Muscle layer of duodenum (tissue), 2 donors: ENCODE data around the gene NSG1.
"Not testable (repeated sequence)": the region's sequence is repeated elsewhere in the genome, so short reads cannot be mapped to it uniquely, and the experiment has no call there.

ENCODE experiments used
- H3K27ac ChIP-seq: one replicate; pipeline ENCODE4 v1.7.0; 2013; ENCODE audit warnings: mild to moderate bottlenecking, low read length
- H3K27me3 ChIP-seq: one replicate; pipeline ENCODE4 v1.7.0; 2013; ENCODE audit warnings: low read depth, mild to moderate bottlenecking, control low read depth, low read length
- H3K36me3 ChIP-seq, 2 donors: one replicate each; pipeline ENCODE4 v1.7.0; 2013; ENCODE audit warnings: low read length in 2 of 2, control low read depth in 1 of 2, mild to moderate bottlenecking in 1 of 2; ENCODE audit not compliant: insufficient read depth in 2 of 2, control insufficient read depth in 1 of 2
- H3K4me1 ChIP-seq, 2 donors: one replicate each; pipeline ENCODE4 v1.7.0; 2013; ENCODE audit warnings: low read length in 2 of 2, mild to moderate bottlenecking in 2 of 2, control low read depth in 1 of 2, moderate library complexity in 1 of 2; ENCODE audit not compliant: insufficient read depth in 2 of 2, control insufficient read depth in 1 of 2
- H3K4me3 ChIP-seq, 2 donors: one replicate each; pipeline ENCODE4 v1.7.0; 2013; ENCODE audit warnings: low read length in 2 of 2, low read depth in 1 of 2, mild to moderate bottlenecking in 1 of 2
- H3K9me3 ChIP-seq, 2 donors: one replicate each; pipeline ENCODE4 v1.7.0; 2013; ENCODE audit warnings: low read length in 2 of 2, control low read depth in 1 of 2, mild to moderate bottlenecking in 1 of 2; ENCODE audit not compliant: control insufficient read depth in 1 of 2
- donor health status: healthy.

NSG1 gene

GRCh38 chr4:4455210-4455865, 68.4 kb downstream of the NSG1 start:
- Histone ChIP-seq H3K27ac (no peak overlapping the region), H3K27me3 (no peaks in the 10 kb centered on the region), H3K9me3 (peaks cover 0 to 4% of the 10 kb centered on the region in 2 donors), H3K36me3 (peaks cover 54 to 63% of the 10 kb centered on the region in 2 donors), H3K4me3 (no peak overlapping the region), H3K4me1 (no peaks in the 10 kb centered on the region)

GRCh38 chr4:4456351-4456750, 69.4 kb downstream of the NSG1 start:
- no peaks in the 10 kb centered on the region for H3K27me3 ChIP-seq
- peaks cover 54 to 62% of the 10 kb centered on the region in 2 donors for H3K36me3 ChIP-seq

GRCh38 chr4:4456816-4457578, 70.1 kb downstream of the NSG1 start:
- H3K36me3 ChIP-seq, result peaks cover 54 to 55% of the 10 kb centered on the region in 2 donors
- no peak overlapping the region for H3K27ac ChIP-seq
- H3K9me3 ChIP-seq, result peaks cover 0 to 4% of the 10 kb centered on the region in 2 donors
- no peaks in the 10 kb centered on the region for H3K27me3 ChIP-seq
- no peaks in the 10 kb centered on the region for H3K4me1 ChIP-seq
- no peak overlapping the region for H3K4me3 ChIP-seq

More at GRCh38 chr4:4456351-4456750, 69.4 kb downstream of the NSG1 start:
- Histone ChIP-seq H3K9me3 (peaks cover 0 to 4% of the 10 kb centered on the region in 2 donors), H3K4me3 (no peak overlapping the region), H3K27ac (no peak overlapping the region), H3K4me1 (no peaks in the 10 kb centered on the region)

- no peak overlapping the region for H3K27ac ChIP-seq
- no peaks in the 10 kb centered on the region for H3K4me1 ChIP-seq
- H3K4me3 ChIP-seq, result no peak overlapping the region
- H3K27me3 ChIP-seq, result no peaks in the 10 kb centered on the region
- H3K9me3 ChIP-seq, result no peaks in the 10 kb centered on the region
- H3K36me3 ChIP-seq, result peaks cover 45 to 49% of the 10 kb centered on the region in 2 donors
Observed at GRCh38 chr4:4457803-4458553, 71.1 kb downstream of the NSG1 start.

GRCh38 chr4:4459181-4459580, 72.3 kb downstream of the NSG1 start:
- no peak overlapping the region for H3K27ac ChIP-seq
- no peaks in the 10 kb centered on the region for H3K27me3 ChIP-seq
- H3K9me3 ChIP-seq, result no peaks in the 10 kb centered on the region
- H3K36me3 ChIP-seq, result peaks cover 34 to 40% of the 10 kb centered on the region in 2 donors
- no peak overlapping the region for H3K4me3 ChIP-seq
- no peaks in the 10 kb centered on the region for H3K4me1 ChIP-seq

GRCh38 chr4:4460759-4461158, 73.9 kb downstream of the NSG1 start:
- no peaks in the 10 kb centered on the region for H3K9me3 ChIP-seq
- H3K27me3 ChIP-seq, result no peaks in the 10 kb centered on the region
- no peak overlapping the region for H3K27ac ChIP-seq
- H3K36me3 ChIP-seq, result peaks cover 28 to 30% of the 10 kb centered on the region in 2 donors
- no peak overlapping the region for H3K4me3 ChIP-seq
- no peaks in the 10 kb centered on the region for H3K4me1 ChIP-seq

GRCh38 chr4:4461178-4461577, 74.3 kb downstream of the NSG1 start:
- no peaks in the 10 kb centered on the region for H3K27me3 ChIP-seq
- peaks cover 28 to 33% of the 10 kb centered on the region in 2 donors for H3K36me3 ChIP-seq
- no peak overlapping the region for H3K4me3 ChIP-seq
- no peaks in the 10 kb centered on the region for H3K4me1 ChIP-seq
- no peaks in the 10 kb centered on the region for H3K9me3 ChIP-seq
- no peak overlapping the region for H3K27ac ChIP-seq

GRCh38 chr4:4461850-4462249, 74.9 kb downstream of the NSG1 start:
- H3K36me3 ChIP-seq, result peaks cover 28 to 31% of the 10 kb centered on the region in 2 donors
- H3K9me3 ChIP-seq, result no peaks in the 10 kb centered on the region
- H3K27ac ChIP-seq, result no peak overlapping the region
- no peaks in the 10 kb centered on the region for H3K27me3 ChIP-seq
- no peak overlapping the region for H3K4me3 ChIP-seq
- no peaks in the 10 kb centered on the region for H3K4me1 ChIP-seq

- no peak overlapping the region for H3K27ac ChIP-seq
- no peak overlapping the region for H3K4me3 ChIP-seq
- peaks cover 31 to 33% of the 10 kb centered on the region in 2 donors for H3K36me3 ChIP-seq
- H3K9me3 ChIP-seq, result no peaks in the 10 kb centered on the region
- H3K4me1 ChIP-seq, result no peaks in the 10 kb centered on the region
- no peaks in the 10 kb centered on the region for H3K27me3 ChIP-seq
Observed at GRCh38 chr4:4462970-4463369, 76.1 kb downstream of the NSG1 start.

GRCh38 chr4:4465238-4465637, 78.3 kb downstream of the NSG1 start:
- not testable (repeated sequence) for H3K27ac ChIP-seq, H3K27me3 ChIP-seq, H3K4me3 ChIP-seq, H3K9me3 ChIP-seq, H3K4me1 ChIP-seq
- H3K36me3 ChIP-seq, result peaks cover 32 to 47% of the 10 kb centered on the region in 2 donors
